Mammary microvascular endothelial cell (primary cell): ENCODE results near the gene ASCL3. TPM values are rescaled to one million over a fixed set of nuclear protein-coding genes. Genes with fewer than 3 reads are reported as not detected.

Experiments used
- total RNA-seq: library from RNA; depleted of rRNA; stranded (reverse); fragments of >200 nt; gene quantifications from 2 replicates; pipeline ENCODE4 v1.2.3, GENCODE V29; 2015

The ASCL3 gene, protein sequence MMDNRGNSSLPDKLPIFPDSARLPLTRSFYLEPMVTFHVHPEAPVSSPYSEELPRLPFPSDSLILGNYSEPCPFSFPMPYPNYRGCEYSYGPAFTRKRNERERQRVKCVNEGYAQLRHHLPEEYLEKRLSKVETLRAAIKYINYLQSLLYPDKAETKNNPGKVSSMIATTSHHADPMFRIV
- not detected in 2 replicates for total RNA-seq

DNA sequence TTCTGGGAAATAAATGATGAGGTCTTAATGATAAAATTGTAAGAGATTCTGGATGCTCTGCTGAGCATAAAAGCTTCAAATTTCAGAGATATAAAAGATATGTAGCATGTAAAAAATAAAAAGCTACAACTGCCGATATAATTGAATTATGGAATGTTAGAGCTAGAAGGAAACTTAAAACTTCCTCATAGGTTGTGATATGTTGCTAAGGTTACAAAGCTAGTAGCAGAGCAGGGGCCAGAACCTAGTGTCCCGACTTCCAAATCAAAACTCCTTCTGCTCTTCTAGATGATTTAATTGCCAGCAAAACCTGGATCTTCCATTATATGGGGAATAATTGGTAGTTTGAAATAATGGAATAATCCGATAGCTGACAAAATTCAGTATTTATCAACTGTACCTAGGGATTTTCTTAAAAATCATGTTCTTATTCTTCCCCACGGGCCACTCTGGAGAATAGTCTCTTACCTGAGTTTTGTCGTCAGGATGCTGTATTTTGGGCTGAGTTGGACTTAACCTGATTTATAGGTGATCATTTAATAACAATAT, at the start of gene ASCL3:
Gene ASCL3 (minus strand): TSS at position 499 of the 549 bp plus-strand sequence. CDS start 4,855 bp downstream, outside the sequence.

DNA sequence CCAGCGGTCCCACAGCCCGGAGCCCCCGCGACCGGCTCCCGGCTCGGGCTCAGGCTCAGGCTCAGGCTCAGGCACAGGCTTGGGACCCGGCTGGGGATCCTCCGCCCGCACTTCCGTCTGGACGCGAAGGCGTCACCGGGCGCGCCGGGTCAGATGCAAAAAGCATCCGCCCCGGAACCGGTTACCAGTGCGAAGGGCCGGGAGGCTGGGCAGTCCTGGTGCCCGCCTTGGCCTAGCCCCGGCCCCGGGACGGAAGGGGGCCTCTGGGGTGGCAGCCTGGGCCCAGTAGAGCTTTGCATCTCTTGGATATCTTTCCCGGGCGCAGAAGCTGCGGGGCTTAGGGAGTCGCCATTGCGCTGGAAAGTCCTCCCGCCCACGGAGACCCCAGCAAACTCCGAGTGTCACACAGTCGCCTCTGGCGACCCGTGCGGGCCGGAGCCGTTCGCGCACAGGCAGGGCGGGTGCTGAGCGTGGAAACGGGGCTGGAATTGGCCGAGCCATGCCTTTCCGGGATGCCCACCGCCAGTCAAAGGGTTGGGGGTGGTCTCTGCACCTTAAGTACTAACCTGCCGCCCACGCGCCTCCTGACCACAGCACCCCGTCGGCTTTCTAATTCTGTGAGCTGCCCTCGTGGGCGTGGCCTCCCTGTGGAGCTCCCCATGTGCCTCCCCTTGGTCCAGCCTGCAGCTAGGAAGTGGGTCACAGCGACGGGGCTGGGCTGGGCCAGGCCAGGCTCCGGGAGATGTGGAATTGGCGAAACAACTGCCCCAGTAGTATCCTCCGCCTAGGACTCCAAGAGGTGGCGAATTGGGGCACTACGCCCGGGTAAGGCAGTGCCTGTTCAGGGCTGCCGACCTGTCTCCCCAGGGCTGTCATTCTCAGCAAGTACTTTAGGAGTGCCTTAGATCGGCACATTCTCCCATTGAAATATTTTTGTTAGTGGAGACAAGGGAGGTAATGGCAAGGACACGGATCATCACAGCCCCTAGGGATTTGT, 21.8 kb upstream of the ASCL3 start, which contains the start of gene TMEM9B:
Gene TMEM9B (minus strand): TSS at position 119 of the 997 bp plus-strand sequence. CDS start 129 bp downstream, outside the sequence.

GRCh38 chr11:8932564-8933180, 10.1 kb downstream of the ASCL3 start, which contains the start of gene C11orf16:
Gene C11orf16, minus strand, starts transcription at chr11:8932947. Its CDS starts 639 bp downstream, at chr11:8932308.

DNA sequence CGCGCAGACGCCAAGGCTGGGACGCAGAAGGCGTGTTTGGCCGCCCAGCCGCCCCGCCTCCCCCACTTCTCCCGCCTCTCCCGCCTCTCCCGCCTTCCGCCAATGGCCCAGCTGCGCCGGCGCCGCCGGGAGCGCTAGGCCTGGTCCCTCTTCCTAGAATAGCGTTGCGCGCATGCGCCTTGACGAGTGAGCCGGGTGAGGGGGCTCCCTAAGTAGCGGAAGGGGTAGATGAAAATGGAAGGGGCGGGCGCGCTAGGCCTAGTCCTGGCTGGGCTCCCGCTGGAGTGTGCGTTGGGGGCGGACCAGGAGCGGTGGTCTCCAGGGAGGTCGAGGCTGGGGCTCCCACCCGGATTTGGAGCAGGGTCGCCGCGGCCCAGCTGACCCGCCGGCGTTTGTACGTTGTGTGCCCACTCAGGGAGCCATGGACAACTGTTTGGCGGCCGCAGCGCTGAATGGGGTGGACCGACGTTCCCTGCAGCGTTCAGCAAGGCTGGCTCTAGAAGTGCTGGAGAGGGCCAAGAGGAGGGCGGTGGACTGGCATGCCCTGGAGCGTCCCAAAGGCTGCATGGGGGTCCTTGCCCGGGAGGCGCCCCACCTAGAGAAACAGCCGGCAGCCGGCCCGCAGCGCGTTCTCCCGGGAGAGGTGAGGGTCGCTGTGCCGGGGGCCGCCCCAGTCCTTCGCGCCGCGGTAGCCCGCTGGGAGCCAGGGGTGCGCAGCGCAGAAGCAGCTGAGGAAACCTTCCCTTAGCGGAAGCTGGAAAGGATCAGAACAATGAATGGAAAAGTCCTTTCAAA, 31.6 kb downstream of the ASCL3 start, which contains the start of gene AKIP1:
Gene AKIP1 (plus strand): TSS at position 161 of the 795 bp plus-strand sequence. CDS start 261 bp downstream, at position 422.

Other genes with a start within 250 kb of the ASCL3 start
- gene AKIP1, start 31.8 kb downstream of the ASCL3 start, total RNA-seq: 37.6 and 52.3 TPM in 2 replicates
- not detected in 2 replicates for gene C11orf16, start 10.1 kb downstream of the ASCL3 start, total RNA-seq
- gene TMEM9B, start 21.4 kb upstream of the ASCL3 start, total RNA-seq: 29.5 and 36.6 TPM in 2 replicates
- gene NRIP3, start 61.0 kb upstream of the ASCL3 start, total RNA-seq: 8.2 and 9.2 TPM in 2 replicates
- 0.33 and 0.59 TPM in 2 replicates for gene SCUBE2, start 148.6 kb upstream of the ASCL3 start, total RNA-seq